Activated naive CD4-positive, alpha-beta T cell treated with anti-CD3 and anti-CD28 coated beads for 36 hours (primary cell): Measurements from ENCODE around the gene TRIM62. TPM values are rescaled to one million over a fixed set of nuclear protein-coding genes. Genes with fewer than 3 reads are reported as not detected.

Experiments used
- CTCF ChIA-PET: fragments of 350-600 bp; sonication (Branson Sonifier 250); formaldehyde crosslinking; loops from one replicate; lab custom pipeline; 2021; ENCODE audit warnings: antibody characterized with exemption; lab: Charles Lee
- DNase-seq: peaks from one replicate; pipeline ENCODE4 v3.0.0-alpha.2; 2020
- H3K27ac Mint-ChIP-seq: one replicate; pipeline ENCODE4 v1.8.0; 2021; ENCODE audit warnings: mild to moderate bottlenecking, mixed read lengths
- H3K27me3 Mint-ChIP-seq: one replicate; pipeline ENCODE4 v1.8.0; 2021; ENCODE audit warnings: low read depth, mixed read lengths
- H3K36me3 Mint-ChIP-seq: one replicate; pipeline ENCODE4 v1.8.0; 2021; ENCODE audit warnings: low read depth, mixed read lengths
- H3K4me1 Mint-ChIP-seq: one replicate; pipeline ENCODE4 v1.8.0; 2021; ENCODE audit warnings: low read depth, mixed read lengths
- H3K4me3 Mint-ChIP-seq: one replicate; pipeline ENCODE4 v1.8.0; 2021; ENCODE audit warnings: mild to moderate bottlenecking, moderate library complexity, mixed read lengths
- H3K9me3 Mint-ChIP-seq: one replicate; pipeline ENCODE4 v1.8.0; 2021; ENCODE audit warnings: mixed read lengths
- intact Hi-C: fragments of 100-400 bp; cut with micrococcal nuclease; formaldehyde crosslinking; loops from one replicate; pipeline ENCODE4 v1.15.1; 2023
- total RNA-seq, 2 experiments: library from RNA; stranded (reverse); gene quantifications; one replicate each; pipeline ENCODE4 v1.2.3, GENCODE V29; 2021

Gene TRIM62
- total RNA-seq, 2 experiments from 2014 or later: 1.5 TPM

- CTCF ChIA-PET: interaction anchor here (1.6 kb wide), 1 partner anchor 16 kb away, joined by 4 read pairs; no protein-coding TSS in a partner anchor
- intact Hi-C loops: no loop called here
- Mint-ChIP-seq H3K4me1 (no peaks in the 10 kb centered on the region), H3K4me3 (no peak overlapping the region), H3K9me3 (no peaks in the 10 kb centered on the region), H3K27me3 (no peaks in the 10 kb centered on the region), H3K36me3 (peaks cover 2% of the 10 kb centered on the region), H3K27ac (no peak overlapping the region)
- no peak for DNase-seq
Observed at GRCh38 chr1:33150522-33150921, 31.3 kb downstream of the TRIM62 start.

- Mint-ChIP-seq H3K36me3 (peaks cover 2% of the 10 kb centered on the region), H3K27ac (no peak overlapping the region), H3K4me3 (no peak overlapping the region), H3K27me3 (no peaks in the 10 kb centered on the region), H3K4me1 (no peaks in the 10 kb centered on the region), H3K9me3 (no peaks in the 10 kb centered on the region)
- intact Hi-C loops: no loop called here
- CTCF ChIA-PET: interaction anchor here (0.8 to 1.6 kb wide), 2 partner anchors 11 to 15 kb away, joined by 3 to 4 read pairs; no protein-coding TSS in a partner anchor
- DNase-seq: no peak
Observed at GRCh38 chr1:33149453-33150190, 32.2 kb downstream of the TRIM62 start.

- DNase-seq: no peak
- CTCF ChIA-PET: no interaction called here
- intact Hi-C loops: no loop called here
- Mint-ChIP-seq H3K36me3 (peaks cover 2% of the 10 kb centered on the region), H3K4me1 (no peaks in the 10 kb centered on the region), H3K4me3 (no peak overlapping the region), H3K27ac (peak overlapping the region; percentile 24), H3K9me3 (no peaks in the 10 kb centered on the region), H3K27me3 (no peaks in the 10 kb centered on the region)
Observed at GRCh38 chr1:33148615-33149014, 33.2 kb downstream of the TRIM62 start.

GRCh38 chr1:33147997-33148314 is 33.9 kb downstream of the TRIM62 start:
- no peak overlapping the region for H3K27ac Mint-ChIP-seq
- no peaks in the 10 kb centered on the region for H3K27me3 Mint-ChIP-seq
- CTCF ChIA-PET: interaction anchor here (1.9 kb wide), 1 partner anchor 53 kb away, joined by 6 read pairs; no protein-coding TSS in a partner anchor
- H3K4me3 Mint-ChIP-seq: no peak overlapping the region
- H3K36me3 Mint-ChIP-seq: peaks cover 2% of the 10 kb centered on the region
- no peaks in the 10 kb centered on the region for H3K9me3 Mint-ChIP-seq
- intact Hi-C loops: no loop called here
- peak; percentile 25 for DNase-seq
- H3K4me1 Mint-ChIP-seq: no peaks in the 10 kb centered on the region

GRCh38 chr1:33147275-33147996 is 34.4 kb downstream of the TRIM62 start:
- H3K27ac Mint-ChIP-seq: no peak overlapping the region
- CTCF ChIA-PET: interaction anchor here (0.6 to 1.9 kb wide), 2 partner anchors 36 to 52 kb away, joined by 3 to 6 read pairs; no protein-coding TSS in a partner anchor
- no peaks in the 10 kb centered on the region for H3K4me1 Mint-ChIP-seq
- intact Hi-C loops: no loop called here
- H3K9me3 Mint-ChIP-seq: no peaks in the 10 kb centered on the region
- H3K36me3 Mint-ChIP-seq: peaks cover 2% of the 10 kb centered on the region
- H3K27me3 Mint-ChIP-seq: no peaks in the 10 kb centered on the region
- DNase-seq: no peak
- H3K4me3 Mint-ChIP-seq: no peak overlapping the region

GRCh38 chr1:33146003-33146402 is 35.8 kb downstream of the TRIM62 start:
- Mint-ChIP-seq H3K27ac (no peak overlapping the region), H3K9me3 (no peaks in the 10 kb centered on the region), H3K4me3 (no peak overlapping the region), H3K4me1 (peaks cover 2% of the 10 kb centered on the region), H3K27me3 (no peaks in the 10 kb centered on the region), H3K36me3 (peaks cover 2% of the 10 kb centered on the region)
- no peak for DNase-seq
- CTCF ChIA-PET: interaction anchor here (0.6 to 1.9 kb wide), 3 partner anchors 18 to 113 kb away, joined by 3 to 8 read pairs (median 6); no protein-coding TSS in a partner anchor
- intact Hi-C loops: no loop called here

- peaks cover 5% of the 10 kb centered on the region for H3K4me1 Mint-ChIP-seq
- intact Hi-C loops: no loop called here
- no peaks in the 10 kb centered on the region for H3K27me3 Mint-ChIP-seq
- no peak overlapping the region for H3K27ac Mint-ChIP-seq
- H3K4me3 Mint-ChIP-seq: no peak overlapping the region
- H3K36me3 Mint-ChIP-seq: peaks cover 2% of the 10 kb centered on the region
- no peaks in the 10 kb centered on the region for H3K9me3 Mint-ChIP-seq
- CTCF ChIA-PET: no interaction called here
- no peak for DNase-seq
Observed at GRCh38 chr1:33143698-33144097, 38.1 kb downstream of the TRIM62 start.

GRCh38 chr1:33143176-33143575 is 38.7 kb downstream of the TRIM62 start:
- H3K4me1 Mint-ChIP-seq: peaks cover 5% of the 10 kb centered on the region

GRCh38 chr1:33142483-33143064 is 39.3 kb downstream of the TRIM62 start:
- Mint-ChIP-seq H3K9me3 (no peaks in the 10 kb centered on the region), H3K4me3 (no peak overlapping the region), H3K36me3 (peaks cover 2% of the 10 kb centered on the region), H3K27ac (no peak overlapping the region), H3K4me1 (peaks cover 5% of the 10 kb centered on the region), H3K27me3 (no peaks in the 10 kb centered on the region)
- intact Hi-C loops: no loop called here
- DNase-seq: no peak
- CTCF ChIA-PET: interaction anchor here (1.1 kb wide), 1 partner anchor 39 kb away, joined by 3 read pairs; the partner anchor contains the start of gene TRIM62

More at GRCh38 chr1:33143176-33143575, 38.7 kb downstream of the TRIM62 start:
- peaks cover 2% of the 10 kb centered on the region for H3K36me3 Mint-ChIP-seq
- no peak overlapping the region for H3K4me3 Mint-ChIP-seq
- no peak overlapping the region for H3K27ac Mint-ChIP-seq
- H3K27me3 Mint-ChIP-seq: no peaks in the 10 kb centered on the region
- DNase-seq: no peak
- intact Hi-C loops: no loop called here
- no peaks in the 10 kb centered on the region for H3K9me3 Mint-ChIP-seq
- CTCF ChIA-PET: no interaction called here

GRCh38 chr1:33141781-33142180 is 40.1 kb downstream of the TRIM62 start:
- Mint-ChIP-seq H3K4me1 (peaks cover 5% of the 10 kb centered on the region), H3K27ac (no peak overlapping the region), H3K27me3 (no peaks in the 10 kb centered on the region), H3K36me3 (peaks cover 2% of the 10 kb centered on the region), H3K9me3 (no peaks in the 10 kb centered on the region), H3K4me3 (no peak overlapping the region)
- CTCF ChIA-PET: interaction anchor here (1.1 kb wide), 1 partner anchor 40 kb away, joined by 3 read pairs; the partner anchor contains the start of gene TRIM62
- DNase-seq: no peak
- intact Hi-C loops: no loop called here

GRCh38 chr1:33141216-33141615 is 40.6 kb downstream of the TRIM62 start:
- no peaks in the 10 kb centered on the region for H3K9me3 Mint-ChIP-seq
- H3K27ac Mint-ChIP-seq: no peak overlapping the region
- no peaks in the 10 kb centered on the region for H3K27me3 Mint-ChIP-seq
- intact Hi-C loops: no loop called here
- no peak overlapping the region for H3K4me3 Mint-ChIP-seq
- H3K36me3 Mint-ChIP-seq: no peaks in the 10 kb centered on the region
- peaks cover 5% of the 10 kb centered on the region for H3K4me1 Mint-ChIP-seq
- CTCF ChIA-PET: interaction anchor here (0.8 to 1.1 kb wide), 2 partner anchors 9 to 59 kb away, joined by 3 read pairs; no protein-coding TSS in a partner anchor
- no peak for DNase-seq
